Liver (tissue), 3 donors: ENCODE measurements around the gene ABCA3.
"Not testable (repeated sequence)": the region's sequence is repeated elsewhere in the genome, so short reads cannot be mapped to it uniquely, and the experiment has no call there.

Experiments used
- CTCF ChIP-seq: fragments of 150-350 bp; IDR thresholded peaks from 2 replicates; pipeline ENCODE4 v1.5.1; 2017; ENCODE audit warnings: improper control_type of control experiment, low read depth, low read length; ENCODE audit not compliant: missing input control
- EGR1 ChIP-seq, 2 donors: IDR thresholded peaks; 2 replicates each; pipeline ENCODE4 v1.6.1; 2016 to 2018; ENCODE audit warnings: antibody characterized with exemption in 2 of 2, low read depth in 2 of 2
- FOXA1 ChIP-seq: IDR thresholded peaks from 2 replicates; pipeline ENCODE4 v1.6.1; 2016; ENCODE audit warnings: antibody characterized with exemption
- GABPA ChIP-seq, 2 donors: IDR thresholded peaks in 1 of 2; conservative IDR thresholded peaks in 1 of 2; 2 replicates each; pipeline ENCODE4 v1.6.1; 2016; ENCODE audit warnings: antibody characterized with exemption in 2 of 2, mild to moderate bottlenecking in 1 of 2, moderate library complexity in 1 of 2
- HNF4G ChIP-seq: IDR thresholded peaks from 2 replicates; pipeline ENCODE4 v1.6.1; 2016; ENCODE audit warnings: antibody characterized with exemption
- JUND ChIP-seq, 2 donors: IDR thresholded peaks; 2 replicates each; pipeline ENCODE4 v1.6.1; 2016; ENCODE audit warnings: antibody characterized with exemption in 2 of 2
- MAX ChIP-seq: IDR thresholded peaks from 2 replicates; pipeline ENCODE4 v1.6.1; 2016; ENCODE audit warnings: antibody characterized with exemption
- RAD21 ChIP-seq, 2 donors: IDR thresholded peaks; 2 replicates each; pipeline ENCODE4 v1.6.1; 2016; ENCODE audit warnings: antibody characterized with exemption in 2 of 2, mild to moderate bottlenecking in 2 of 2
- REST ChIP-seq: IDR thresholded peaks from 2 replicates; pipeline ENCODE4 v1.6.1; 2016; ENCODE audit warnings: antibody characterized with exemption, mild to moderate bottlenecking
- SP1 ChIP-seq: IDR thresholded peaks from 2 replicates; pipeline ENCODE4 v1.6.1; 2018; ENCODE audit warnings: antibody characterized with exemption, mild to moderate bottlenecking
- TAF1 ChIP-seq: conservative IDR thresholded peaks from 2 replicates; pipeline ENCODE4 v1.6.1; 2016; ENCODE audit warnings: antibody characterized with exemption, mild to moderate bottlenecking
- YY1 ChIP-seq: IDR thresholded peaks from 2 replicates; pipeline ENCODE4 v1.6.1; 2016; ENCODE audit warnings: antibody characterized with exemption, mild to moderate bottlenecking
- ZBTB33 ChIP-seq: IDR thresholded peaks from 2 replicates; pipeline ENCODE4 v1.6.1; 2016; ENCODE audit warnings: antibody characterized with exemption
- TF ChIP-seq, protein P1 (sequence below): IDR thresholded peaks from 2 replicates; pipeline ENCODE4 v1.6.1; 2016; ENCODE audit warnings: antibody characterized with exemption
- donor health status: healthy.
- donor health status: healthy.

DNA sequence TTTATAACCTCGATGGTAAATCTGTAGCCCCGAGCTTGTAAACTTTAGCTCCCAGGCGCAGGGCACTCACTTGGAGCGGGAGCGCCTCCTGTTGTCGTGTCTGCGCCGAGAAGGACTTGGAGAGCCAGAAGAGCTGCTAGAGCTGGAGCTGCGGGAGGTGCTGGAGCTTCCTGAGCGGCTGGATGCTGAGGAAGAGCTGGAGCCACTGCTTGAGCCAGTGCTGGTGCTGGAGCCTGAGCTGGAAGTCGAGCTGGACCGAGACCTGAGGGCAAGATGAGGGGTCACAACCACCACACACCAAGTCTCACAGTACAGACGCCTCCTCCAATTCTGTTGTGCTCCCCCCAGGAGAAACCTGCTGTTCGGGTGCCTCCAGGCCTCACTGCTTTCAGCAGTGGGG lies 77.5 kb downstream of the ABCA3 start:
- TF ChIP-seq SP1; JUND (IDR thresholded peaks at IDR 0.05); EGR1 (IDR thresholded peaks at IDR 0.05; ENCODE audit: low read depth in 2 of 2); CTCF; RAD21 (IDR thresholded peaks at IDR 0.05); YY1; REST; MAX; GABPA (IDR thresholded peaks at IDR 0.05 in 1 of 2, conservative IDR thresholded peaks at IDR 0.05 in 1 of 2); FOXA1; TAF1; ZBTB33; HNF4G: not testable (repeated sequence)
- TF ChIP-seq, protein P1, sequence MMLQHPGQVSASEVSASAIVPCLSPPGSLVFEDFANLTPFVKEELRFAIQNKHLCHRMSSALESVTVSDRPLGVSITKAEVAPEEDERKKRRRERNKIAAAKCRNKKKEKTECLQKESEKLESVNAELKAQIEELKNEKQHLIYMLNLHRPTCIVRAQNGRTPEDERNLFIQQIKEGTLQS: not testable (repeated sequence)
